ENCODE data around the gene PRKAB1.

The PRKAB1 gene

GRCh38 chr12:119714614-119715267, 46.8 kb downstream of the PRKAB1 start:
- no peak for DNase-seq

GRCh38 chr12:119715268-119715620, 47.3 kb downstream of the PRKAB1 start:
- no peak for DNase-seq

- no peak for DNase-seq
Observed at GRCh38 chr12:119718141-119718540, 50.2 kb downstream of the PRKAB1 start.

- DNase-seq, result no peak
Observed at GRCh38 chr12:119720349-119720748, 52.4 kb downstream of the PRKAB1 start.

- DNase-seq, result no peak
Observed at GRCh38 chr12:119721306-119721705, 53.4 kb downstream of the PRKAB1 start.

- no peak for DNase-seq
Observed at GRCh38 chr12:119725523-119725922, 57.6 kb downstream of the PRKAB1 start.

GRCh38 chr12:119727600-119728443, 59.9 kb downstream of the PRKAB1 start:
- DNase-seq, result no peak

- no peak for DNase-seq
Observed at GRCh38 chr12:119728444-119728745, 60.5 kb downstream of the PRKAB1 start.

GRCh38 chr12:119729871-119730270, 61.9 kb downstream of the PRKAB1 start:
- no peak for DNase-seq

GRCh38 chr12:119730381-119730780, 62.4 kb downstream of the PRKAB1 start:
- no peak for DNase-seq
